GM12864 (cell line): ENCODE measurements around the gene RHOBTB3.
"Not testable (repeated sequence)": the region's sequence is repeated elsewhere in the genome, so short reads cannot be mapped to it uniquely, and the experiment has no call there.

Experiments
- DNase-seq: peaks from one replicate; pipeline ENCODE4 v3.0.0-alpha.2; 2011; ENCODE audit warnings: low read depth
- H3K4me3 ChIP-seq: 2 replicates; pipeline ENCODE4 v1.5.1; 2011; ENCODE audit warnings: mild to moderate bottlenecking, low read depth, low read length, control low read depth
- TF ChIP-seq, protein P1 (sequence below): IDR thresholded peaks from 2 replicates; pipeline ENCODE4 v1.5.1; 2011; ENCODE audit warnings: low read depth, mild to moderate bottlenecking, moderate library complexity, low read length, control low read depth, inconsistent platforms; ENCODE audit errors: missing control alignments

Gene RHOBTB3

DNA sequence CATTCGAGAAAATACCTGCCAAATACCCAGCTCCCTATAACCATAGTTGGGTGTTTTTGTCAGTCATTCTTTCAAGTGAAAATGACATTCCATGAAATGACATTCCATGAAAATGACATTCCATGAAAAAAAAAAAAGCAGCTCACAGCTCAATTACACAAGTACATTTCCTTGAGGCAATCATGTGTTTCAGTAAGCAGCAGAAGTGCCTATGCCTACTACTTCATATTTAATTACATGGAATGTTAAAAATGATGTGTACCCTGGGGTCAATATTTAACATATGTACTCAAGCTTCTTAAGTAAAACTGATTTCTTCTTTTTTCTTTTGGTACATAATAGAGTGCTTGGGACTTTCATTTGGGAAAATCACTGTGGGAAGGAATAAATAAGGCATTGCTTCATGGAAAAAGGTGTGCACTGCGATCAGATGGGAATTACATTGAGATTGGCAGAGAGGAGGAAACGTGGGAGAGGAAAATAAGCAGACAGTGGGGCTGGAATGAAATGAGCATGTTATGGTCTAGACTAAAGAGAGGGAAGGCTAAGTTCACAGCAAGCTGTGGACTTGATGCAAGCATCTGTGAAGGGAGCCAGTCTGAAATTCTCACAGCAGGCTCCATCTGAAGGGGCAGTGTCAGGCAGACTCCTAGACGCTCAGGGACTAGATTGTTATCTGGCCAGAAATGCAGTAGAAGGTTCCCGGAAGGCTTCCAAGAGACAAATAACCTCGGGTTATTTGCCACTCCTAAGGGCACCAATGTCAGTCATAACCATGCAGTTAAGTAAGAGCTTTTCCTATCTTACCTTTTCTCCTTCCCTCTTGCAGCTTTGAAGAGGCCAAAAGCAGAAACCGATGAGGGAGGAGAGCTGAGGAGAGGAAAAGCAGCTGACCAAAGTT lies 33.1 kb upstream of the RHOBTB3 start:
- H3K4me3 ChIP-seq = no peak overlapping the region
- TF ChIP-seq, protein P1, sequence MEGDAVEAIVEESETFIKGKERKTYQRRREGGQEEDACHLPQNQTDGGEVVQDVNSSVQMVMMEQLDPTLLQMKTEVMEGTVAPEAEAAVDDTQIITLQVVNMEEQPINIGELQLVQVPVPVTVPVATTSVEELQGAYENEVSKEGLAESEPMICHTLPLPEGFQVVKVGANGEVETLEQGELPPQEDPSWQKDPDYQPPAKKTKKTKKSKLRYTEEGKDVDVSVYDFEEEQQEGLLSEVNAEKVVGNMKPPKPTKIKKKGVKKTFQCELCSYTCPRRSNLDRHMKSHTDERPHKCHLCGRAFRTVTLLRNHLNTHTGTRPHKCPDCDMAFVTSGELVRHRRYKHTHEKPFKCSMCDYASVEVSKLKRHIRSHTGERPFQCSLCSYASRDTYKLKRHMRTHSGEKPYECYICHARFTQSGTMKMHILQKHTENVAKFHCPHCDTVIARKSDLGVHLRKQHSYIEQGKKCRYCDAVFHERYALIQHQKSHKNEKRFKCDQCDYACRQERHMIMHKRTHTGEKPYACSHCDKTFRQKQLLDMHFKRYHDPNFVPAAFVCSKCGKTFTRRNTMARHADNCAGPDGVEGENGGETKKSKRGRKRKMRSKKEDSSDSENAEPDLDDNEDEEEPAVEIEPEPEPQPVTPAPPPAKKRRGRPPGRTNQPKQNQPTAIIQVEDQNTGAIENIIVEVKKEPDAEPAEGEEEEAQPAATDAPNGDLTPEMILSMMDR = no peak
- no peak for DNase-seq

DNA sequence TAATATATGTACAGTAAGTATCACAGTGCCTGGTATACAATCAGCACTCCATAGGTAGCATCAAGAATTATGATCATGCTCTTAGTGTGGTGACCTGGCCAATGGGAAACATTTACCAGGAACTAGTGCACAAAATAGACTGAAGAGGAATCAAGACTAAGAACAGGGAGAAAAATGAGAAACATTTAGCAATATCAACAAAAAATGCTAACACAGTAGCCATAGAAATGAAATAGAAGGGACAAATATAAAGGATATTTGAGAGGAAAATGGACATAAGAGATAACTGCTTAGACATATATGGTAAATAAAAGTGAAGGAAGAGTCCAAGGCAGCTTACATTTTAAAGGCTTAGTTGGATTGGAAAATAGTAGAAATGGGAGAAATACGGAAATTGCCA lies 31.8 kb upstream of the RHOBTB3 start:
- no peak overlapping the region for H3K4me3 ChIP-seq
- no peak for DNase-seq
- TF ChIP-seq, protein P1 = no peak

DNA sequence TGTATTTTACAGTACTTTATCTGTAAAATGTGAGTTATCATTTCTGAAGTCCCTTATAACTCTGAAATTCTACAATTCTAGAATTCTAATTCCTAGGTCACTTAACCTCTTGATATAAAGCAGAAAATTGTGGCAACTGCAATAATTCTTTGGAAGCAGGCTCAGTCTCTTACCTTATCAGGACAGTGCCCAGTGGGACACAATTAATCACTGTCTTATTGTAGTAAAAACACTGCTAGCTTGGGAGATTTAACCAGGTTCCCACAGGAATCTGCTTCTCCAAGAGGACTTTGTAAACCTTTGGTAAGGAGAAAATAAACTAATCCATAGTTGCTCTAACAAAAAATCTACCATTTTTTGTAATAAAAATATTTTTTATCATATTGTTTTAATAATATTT lies 30.1 kb upstream of the RHOBTB3 start:
- no peak overlapping the region for H3K4me3 ChIP-seq
- TF ChIP-seq, protein P1 = no peak
- no peak for DNase-seq

DNA sequence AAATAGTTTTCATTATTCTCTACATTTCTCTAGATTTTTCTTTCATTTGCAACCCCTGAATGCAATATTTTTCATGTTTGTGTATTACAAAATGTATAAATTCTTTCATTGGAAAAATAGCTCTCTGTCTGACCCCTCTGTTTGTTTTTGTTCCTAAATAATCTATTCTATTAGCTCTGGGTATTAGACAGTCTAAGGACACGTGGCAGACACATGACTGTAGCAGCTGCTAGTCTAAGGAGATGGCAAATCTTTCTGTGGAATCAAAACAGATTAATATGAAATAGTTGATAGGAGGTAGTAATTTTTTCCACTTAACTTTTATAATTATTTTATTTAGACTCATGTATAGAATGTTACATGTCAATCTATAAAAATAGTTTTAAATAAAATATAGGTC lies 27.0 kb upstream of the RHOBTB3 start:
- TF ChIP-seq, protein P1 = no peak
- no peak for DNase-seq
- no peak overlapping the region for H3K4me3 ChIP-seq

DNA sequence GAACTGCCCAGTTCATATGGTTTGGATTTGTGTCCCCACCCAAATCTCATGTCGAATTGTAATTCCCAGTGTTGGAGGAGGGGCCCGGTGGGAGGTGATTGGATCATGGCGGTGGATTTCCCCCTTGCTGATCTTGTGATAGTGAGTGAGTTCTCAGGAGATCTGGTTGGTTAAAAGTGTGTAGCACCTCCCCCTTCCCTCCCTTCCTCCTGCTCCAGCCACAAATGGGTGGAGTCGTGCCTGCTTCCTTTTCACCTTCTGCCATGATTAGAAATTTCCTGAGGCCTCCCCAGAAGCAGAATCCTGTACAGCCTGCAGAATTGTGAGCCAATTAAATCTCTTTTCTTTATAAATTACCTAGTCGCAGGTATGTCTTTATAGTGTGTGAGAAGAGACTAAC lies 24.9 kb upstream of the RHOBTB3 start:
- not testable (repeated sequence) for DNase-seq, H3K4me3 ChIP-seq

DNA sequence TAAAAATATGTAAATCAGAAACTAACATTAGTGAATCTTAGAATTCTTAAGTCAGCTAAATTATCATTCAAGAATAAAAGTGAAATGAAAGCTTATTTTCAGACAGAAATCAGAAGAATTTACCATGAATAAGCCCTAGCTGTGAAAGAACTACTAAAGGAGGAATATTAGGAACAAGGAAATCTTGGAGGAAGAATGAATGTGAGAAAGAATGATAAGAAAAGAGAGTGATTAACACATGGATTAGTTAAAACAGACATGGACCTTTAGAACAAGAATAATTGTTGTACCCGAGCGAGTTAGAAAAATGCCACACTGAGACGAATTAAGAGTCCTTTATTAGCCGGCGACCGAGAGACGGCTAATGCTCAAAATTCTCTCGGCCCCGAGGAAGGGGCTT lies 24.1 kb upstream of the RHOBTB3 start:
- no peak for DNase-seq
- TF ChIP-seq, protein P1 = no peak
- H3K4me3 ChIP-seq = no peak overlapping the region

DNA sequence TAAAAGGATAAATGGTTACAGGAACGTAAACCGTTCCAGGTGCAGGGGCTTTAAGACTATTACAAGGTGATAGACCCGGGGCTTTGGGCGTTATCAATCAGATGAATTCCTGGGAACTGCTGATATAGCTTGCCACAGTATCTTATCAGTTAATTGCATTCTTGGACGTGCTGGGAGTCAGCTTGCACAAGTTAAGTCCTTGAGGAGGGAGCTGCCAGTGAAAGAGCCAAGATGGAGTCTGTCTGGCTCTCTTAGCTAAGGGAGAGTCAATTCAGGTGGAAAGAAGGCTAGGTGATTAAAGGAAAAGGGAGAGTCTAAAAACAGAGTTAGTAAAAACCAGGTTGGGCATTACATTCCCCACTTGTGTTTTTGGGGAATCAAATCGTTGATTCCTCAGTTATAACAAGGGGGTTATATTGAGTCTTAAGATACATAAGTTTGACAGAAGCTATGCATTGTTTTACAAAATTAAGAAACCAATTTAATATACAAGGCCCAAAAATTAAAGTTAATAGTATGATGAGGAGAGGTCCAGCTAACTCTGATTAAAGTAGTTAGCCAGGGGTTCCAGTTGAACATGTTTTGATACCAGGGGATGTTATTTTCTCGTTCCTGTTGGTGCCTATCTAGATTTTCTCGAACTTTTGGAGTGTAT lies 23.5 kb upstream of the RHOBTB3 start:
- DNase-seq, H3K4me3 ChIP-seq: not testable (repeated sequence)

DNA sequence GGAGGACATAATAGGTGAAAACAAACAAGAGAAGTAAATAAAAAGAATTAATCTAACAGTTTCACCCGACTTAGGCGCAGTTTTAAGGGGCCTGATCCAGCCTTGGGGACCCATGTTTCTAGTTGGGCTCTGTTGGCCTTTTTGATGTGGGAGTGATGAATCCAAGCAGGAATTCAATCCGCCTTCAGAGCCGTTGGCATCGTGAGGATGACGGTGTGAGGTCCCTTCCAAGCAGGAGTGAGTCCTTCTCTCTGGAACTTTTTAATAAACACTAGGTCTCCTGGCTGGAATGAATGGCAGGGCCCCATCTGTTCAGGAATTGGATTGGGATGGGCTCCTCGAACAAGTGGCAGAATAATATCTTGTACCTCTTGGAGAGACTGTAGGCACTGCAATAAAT lies 22.3 kb upstream of the RHOBTB3 start:
- no peak for DNase-seq
- no peak overlapping the region for H3K4me3 ChIP-seq
- TF ChIP-seq, protein P1 = no peak
